Medulla oblongata (tissue), 1 donor: Measurements from ENCODE around the gene PIGP.
"Not testable (repeated sequence)": the region's sequence is repeated elsewhere in the genome, so short reads cannot be mapped to it uniquely, and the experiment has no call there.

Experiments
- DNase-seq: peaks from one replicate; pipeline ENCODE4 v3.0.0-alpha.2; 2015; ENCODE audit errors: extremely low spot score

The PIGP gene

DNA sequence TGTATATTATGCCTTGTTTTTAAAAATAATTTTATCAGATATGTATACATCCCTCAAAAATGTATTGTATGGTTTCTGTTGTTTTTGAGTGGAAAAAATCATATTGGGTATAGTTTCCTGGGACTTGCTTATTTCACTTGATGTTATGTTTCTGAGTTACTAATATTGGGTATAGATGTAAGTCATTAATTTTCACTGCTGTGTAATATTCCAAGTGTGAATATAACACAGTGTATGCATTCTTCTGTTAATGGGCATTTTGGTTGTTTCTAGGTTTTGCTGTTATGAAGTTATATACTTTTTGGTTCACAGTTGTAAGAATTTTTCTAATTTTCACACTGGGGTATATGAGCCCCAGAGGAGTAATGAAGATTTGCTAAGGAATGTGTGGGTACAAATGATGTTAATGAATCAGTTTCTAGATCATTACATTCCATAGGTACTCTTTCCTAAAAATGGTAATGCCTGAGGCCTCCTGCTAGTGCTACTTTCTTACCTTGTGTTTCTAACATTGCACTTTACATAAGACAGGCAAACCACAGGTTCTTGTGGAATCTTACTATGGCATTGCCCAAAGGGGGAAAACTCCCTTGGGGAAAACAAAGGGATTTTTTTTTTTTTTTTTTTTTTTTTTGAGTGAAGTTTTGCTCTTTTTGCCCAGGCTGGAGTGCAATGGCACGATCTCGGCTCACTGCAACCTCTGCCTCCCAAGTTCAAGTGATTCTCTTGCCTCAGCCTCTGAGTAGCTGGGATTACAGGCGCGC is 3.4 kb upstream of the PIGP start:
- DNase-seq, result no peak

DNA sequence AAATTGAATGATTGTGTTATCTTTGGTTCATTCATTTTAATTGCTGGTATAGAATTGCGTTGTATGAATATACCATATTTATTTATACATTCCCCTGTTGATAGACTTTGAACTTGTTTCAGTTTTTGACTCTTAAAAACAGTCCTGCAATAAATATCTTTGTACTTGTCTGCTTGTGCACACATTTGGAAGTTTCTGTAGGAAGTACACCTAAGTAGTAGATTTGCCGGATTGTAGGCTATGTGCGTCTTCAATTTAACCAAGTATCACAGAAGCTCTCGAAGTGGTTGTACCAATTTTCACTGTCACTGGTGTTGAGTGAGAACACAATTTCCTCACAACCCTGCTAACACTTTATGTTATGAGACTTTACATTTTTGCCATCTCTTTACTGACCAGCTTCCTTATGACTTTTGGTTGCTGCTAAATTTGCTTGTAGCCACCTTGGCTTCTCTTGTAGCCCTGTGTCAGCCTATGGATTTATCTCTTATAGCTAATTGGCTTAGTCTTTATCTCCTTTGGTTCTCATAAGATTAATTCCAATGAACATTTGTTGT is 2.4 kb upstream of the PIGP start:
- no peak for DNase-seq

DNA sequence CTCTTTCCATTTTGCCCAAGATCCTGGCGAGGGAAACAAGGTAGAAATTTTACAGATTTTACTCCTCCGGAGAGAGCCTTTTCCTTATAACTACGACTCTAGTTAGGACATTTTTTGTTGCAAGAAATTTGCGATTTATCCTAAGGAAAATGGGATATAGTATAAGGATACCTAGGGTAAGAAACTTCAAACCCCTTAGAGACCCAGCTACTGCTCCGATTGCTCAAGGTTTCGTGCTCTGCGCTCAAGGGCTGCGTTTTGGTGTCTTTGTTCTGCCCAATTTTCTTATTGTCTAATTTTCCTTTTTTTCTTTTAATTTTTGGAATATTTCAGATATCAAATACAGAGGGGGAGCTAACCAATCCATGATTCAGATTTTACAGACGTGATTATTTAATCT is 1.7 kb upstream of the PIGP start:
- no peak for DNase-seq

DNA sequence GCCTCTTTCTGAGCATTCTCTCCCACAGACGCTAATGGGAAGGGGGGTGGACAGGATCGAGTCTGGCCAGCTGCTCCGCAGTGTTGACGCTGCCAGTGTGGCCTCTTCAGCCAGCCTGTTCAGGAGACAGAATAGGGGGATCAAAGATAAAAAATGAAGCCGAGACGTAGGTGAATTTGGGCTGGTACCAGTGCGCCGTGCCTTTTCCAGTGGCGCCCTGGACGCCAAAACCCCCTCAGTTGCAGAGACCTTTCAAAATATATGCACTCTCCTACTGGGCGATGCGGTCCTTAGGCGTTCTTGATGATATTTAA is 1.3 kb upstream of the PIGP start:
- DNase-seq, result no peak

DNA sequence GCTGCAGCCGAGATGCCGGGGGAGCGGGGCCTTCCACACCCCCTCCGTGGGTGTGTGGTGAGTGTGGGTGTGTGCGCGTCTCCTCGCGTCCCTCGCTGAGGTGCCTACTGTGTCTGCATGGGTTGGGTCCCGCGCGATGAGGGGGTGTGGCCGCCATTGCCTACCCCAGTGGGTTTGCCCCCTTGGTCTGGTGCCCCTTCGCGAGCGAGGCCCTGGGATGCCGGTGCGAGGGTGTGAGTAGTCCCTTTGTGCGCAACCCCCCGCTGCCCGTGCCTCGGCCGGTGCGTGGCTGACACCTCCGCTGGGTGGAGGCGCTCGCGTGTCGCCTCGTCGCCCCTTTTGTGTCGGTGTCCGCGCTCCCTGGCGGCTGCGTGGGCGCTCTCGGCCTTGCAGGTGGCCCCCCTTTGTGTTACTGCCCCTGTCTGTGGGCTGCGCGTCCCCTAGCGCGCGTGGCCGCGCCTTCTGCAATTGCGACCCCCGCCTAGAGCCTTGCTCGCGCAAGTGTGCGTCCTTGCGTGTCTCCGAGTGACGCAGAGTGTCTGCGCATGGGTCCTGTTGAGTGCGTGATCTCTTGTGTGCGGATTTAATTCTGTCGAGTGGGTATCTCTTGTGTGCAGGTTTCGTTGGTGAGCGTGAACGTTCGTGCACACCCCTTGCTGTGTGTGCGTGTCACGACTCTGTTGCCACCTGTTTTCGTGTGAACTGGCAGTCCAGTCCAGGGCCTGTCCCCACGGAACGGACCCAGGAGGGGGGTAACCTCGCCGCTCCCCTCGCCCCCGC is 736 bp upstream of the PIGP start:
- DNase-seq, result peak; percentile 67

DNA sequence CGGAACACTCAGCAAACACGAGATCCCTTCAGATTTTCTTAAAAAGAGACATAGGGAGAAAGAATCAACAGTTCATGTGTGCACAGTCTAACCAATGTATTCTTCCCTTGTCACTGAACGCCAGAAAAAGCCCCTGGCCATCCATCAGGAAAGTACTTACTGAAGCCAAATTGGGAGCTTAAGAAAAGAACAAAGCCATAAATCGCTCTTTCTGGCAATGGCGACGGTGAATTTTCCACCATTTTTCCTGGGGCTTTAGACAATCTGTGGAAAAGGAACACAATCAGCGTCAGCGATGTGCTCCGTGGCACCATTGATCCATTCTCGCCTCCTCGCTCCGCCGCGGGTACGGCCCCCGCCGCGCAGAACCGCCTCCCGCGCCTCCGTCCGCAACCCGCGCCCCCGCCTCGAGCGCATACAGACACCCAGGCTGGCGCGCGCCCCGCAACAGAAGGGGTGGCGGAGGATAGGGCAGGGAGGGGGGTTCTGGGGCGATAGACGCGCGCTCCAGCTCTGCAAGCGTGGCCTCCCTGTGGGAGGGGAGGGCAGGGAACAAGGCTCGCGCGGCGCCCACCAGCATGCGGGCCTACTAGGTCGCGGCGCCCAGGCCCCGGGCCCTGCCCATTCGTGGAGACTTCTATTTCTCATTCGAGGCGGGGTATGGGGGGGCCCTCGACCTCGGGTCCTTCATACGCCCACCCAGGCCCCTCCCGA is 440 bp downstream of the PIGP start:
- peak; percentile 92 for DNase-seq

DNA sequence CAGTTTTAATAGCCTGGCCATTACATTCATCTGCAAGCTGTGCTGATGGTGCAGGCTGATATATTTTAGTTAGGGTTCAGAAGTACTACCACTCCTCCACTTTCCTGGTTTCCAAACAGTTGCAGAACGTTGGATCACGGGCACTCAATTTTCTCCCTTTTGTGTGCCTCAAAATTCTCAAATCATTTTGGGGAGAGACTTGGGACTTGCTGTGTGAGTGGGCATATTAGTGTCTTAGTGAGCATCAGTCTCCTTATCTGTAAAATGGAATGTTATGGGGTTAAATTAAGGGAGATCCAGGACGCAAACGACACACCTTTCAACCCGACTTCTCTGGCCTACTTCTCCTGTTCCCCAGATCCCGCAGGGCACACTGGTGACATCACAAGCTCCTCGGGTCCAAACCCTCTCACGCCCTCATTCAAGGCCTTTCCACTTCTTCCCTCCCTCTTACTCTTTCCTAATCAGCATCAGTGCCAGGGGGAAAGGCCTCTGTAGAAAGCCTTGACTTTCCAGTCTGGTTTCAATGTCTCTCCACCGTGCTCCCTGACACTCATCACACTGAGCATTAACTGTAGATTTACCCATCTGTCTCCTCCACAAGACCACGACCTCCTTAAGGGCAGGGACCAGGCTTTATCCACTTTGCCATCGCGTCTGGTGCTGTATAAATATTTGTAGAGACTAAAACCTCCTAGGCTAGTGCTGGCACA is 1.2 kb downstream of the PIGP start:
- DNase-seq, result peak; percentile 69

DNA sequence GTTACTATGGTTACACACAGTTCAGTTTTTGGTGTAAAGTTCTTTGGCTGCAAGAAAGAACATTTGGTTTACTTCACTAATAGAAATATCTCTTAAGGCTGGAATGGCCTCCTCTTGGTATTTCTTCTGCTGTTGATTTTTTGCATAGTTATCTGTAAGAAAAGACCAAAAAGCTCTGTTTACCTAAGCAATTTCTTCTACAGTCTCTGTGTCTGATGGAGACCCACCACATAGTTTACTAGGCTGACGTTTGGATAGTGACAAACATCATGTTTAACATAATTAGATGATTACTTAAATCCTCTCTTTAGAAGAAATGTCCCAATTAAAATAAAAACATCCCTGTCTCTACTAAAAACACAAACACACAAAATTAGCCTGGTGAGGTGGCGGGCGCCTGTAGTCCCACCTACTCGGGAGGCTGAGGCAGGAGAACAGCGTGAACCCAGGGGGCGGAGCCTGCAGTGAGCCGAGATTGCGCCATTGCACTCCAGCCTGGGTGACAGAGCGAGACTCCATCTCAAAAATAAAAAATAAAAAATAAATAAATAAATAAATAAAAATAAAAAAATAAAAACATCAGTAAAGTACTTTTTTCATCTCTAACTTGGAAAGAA is 7.2 kb downstream of the PIGP start:
- DNase-seq, result no peak

DNA sequence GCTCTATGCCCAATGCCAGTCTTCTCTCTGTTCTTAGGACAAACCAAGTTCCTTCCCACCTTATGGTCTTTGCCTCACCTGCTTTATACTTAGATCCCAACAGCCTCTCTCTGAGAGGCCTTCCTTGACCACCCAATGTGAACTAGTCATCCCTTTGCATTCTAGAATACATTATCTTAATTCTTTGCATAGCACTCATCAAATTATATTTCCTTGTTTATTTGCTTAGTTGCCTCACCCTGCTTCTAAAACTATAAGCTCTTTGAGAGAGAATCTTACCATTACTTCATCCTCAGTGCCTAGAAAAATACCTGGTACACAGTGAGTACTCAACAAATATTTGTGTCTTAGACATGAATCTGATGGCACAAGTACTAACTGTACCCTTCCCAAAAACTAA is 8.0 kb downstream of the PIGP start:
- no peak for DNase-seq

DNA sequence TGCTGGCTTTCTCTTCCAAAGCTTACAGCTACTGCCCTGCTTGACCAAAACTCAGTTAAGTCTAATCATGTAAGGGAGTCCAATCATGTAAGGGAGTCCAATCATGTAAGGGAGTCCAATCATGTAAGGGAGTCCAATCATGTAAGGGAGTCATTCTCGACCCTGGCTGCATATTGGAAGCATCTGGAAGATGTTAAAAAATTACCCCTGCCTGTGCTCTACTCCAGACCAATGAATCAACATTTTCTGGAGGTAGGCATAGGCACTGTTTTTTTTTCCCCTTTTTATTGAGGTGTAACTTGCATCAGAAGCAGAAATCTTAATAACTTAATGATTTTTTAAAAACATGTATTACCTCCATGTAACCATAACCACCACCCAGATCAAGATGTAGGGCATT is 9.4 kb downstream of the PIGP start:
- no peak for DNase-seq

DNA sequence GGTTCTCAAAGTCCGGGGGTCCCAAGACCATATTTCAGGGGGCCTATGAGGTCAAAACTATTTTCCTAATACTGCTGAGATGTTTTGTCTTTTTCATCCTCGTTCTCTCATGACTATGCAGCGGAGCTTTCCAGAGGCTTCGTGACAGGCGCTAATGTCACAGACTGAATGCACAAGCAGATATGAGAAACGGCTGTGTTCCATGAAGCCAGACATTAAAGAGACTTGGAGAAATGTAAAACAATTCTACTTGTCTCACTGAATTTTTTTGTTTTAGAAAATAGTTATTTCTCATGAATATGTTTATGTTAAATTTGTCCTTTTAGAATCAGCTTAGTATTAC is 10.3 kb downstream of the PIGP start:
- DNase-seq, result no peak

DNA sequence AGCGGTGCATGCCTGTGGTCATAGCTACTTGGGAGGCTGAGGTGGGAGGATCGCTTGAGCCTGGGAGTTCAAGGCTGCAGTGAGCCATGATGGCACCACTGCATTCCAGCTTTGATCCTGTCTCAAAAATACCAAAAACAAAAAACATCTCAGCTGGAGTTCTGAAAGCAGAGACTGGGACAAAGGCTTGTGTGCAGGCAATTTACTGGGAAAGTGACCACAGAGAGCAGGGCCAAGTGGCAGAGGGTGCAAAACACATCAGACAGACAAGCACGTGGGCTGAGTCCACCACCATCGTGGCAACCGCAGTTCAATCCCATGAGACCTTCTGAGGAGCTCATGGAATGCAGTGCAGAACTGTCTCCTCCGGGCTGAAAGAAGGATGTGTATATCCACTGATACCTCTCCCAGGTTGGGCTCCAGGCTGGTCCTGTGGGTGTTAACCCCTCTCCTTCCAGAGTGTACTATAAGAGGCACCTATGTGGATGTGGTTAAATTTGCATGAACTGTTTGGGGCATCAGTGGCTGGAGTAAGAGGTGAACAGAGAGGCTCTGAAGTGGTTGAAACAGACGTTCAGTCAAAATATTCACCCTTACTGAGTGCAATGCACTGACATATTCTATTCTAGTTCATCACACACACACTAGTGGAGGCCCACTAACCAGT is 10.8 kb downstream of the PIGP start:
- no peak for DNase-seq

DNA sequence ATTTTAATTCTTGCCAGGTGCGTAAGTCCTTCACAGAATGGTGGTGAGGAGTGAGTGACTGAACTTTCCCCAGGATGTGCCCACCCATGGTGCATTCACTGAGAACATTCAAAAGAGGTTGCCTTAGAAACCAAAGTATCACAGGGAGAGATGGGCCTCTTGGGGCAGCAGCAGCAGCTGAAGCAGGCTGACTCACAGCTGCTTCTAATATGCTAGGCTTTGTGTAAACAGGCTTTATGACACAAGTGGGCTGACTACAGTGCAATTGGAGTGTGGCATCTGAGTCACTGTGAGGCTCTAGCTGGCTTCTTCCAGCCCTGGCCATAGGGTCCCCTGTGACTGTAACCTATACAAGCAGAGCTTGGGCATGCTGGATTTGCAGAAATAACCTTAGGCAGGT is 12.6 kb downstream of the PIGP start:
- DNase-seq, result peak; percentile 63

DNA sequence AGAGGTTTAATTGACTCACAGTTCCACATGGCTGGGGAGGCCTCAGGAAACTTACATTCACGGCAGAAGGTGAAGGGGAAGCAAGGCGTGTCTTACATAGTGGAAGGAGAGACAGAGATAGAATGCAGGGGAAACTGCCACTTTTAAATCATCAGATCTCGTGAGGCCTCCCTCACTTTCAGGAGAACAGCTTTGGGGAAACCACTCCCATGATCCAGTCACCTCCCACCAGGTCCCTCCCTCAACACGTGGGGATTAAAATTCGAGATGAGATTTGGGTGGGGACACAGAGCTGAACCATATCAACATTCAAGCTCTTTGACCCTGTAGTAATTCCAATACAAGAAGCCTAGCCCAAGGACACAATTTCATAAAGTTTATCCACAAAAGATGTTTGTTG is 13.7 kb downstream of the PIGP start:
- DNase-seq, result no peak

DNA sequence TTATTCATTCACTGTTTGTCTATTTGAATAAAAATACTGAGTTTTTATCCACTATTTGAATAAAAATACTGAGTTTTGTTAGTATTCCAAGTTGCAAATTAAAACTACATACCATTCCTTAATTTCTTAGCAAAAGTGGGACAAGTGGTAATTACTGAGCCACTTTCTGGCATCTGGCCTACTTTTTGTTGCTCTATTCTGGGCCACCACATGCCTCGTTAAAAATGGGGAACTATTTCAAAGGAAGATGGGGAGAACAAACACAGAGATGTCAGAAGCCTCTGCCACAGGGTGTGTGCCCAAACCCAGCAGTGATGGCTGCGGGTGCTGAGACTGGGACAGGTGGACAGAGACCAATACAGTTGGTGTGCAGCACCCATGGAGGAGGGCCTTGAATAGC is 14.6 kb downstream of the PIGP start:
- peak; percentile 31 for DNase-seq

DNA sequence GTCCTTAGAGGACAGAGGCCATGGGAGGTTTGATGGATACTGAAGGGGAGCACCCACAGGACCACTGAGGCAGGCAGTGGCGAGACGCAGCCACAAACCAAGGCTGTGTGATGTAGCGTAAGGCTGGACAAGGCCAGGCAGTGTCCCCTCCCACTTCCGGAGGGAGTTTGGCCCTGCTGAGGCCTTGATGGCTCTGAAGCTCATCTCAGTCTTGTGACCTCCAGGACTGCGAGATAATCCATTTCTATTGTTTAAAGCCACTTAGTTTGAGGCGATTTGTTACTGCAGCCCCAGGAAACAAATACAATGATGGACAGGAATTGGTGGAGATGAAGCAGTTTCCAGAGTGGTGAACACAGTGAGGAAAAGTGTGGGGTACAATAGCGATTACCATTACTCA is 15.3 kb downstream of the PIGP start:
- no peak for DNase-seq

DNA sequence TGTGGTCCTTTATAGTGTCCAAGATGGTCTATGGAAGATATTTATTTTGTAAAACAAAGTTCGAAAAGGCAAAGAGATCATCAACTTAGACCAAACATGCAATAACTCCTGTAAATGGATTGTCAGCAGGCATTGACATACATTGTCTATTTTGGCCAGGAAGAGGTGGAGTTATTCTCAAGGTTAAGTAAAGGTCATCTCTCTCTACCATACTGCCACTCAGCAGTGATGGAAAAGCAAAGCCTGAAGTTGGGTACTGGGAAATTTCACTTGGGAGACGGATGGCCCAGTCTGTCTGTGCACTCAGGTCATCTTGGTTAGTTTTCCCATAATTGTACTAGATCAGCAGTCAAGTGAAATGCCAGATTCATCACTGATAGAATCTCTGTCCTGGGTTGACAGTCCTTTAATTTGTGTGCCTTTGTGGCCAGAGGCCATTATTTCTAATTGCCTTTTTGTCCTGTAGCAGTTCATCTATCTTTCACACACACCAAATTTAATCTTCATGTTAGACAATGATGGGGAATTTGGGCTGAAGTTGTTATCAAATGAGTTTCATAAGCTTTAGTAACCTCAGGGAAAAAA is 17.5 kb downstream of the PIGP start:
- no peak for DNase-seq

DNA sequence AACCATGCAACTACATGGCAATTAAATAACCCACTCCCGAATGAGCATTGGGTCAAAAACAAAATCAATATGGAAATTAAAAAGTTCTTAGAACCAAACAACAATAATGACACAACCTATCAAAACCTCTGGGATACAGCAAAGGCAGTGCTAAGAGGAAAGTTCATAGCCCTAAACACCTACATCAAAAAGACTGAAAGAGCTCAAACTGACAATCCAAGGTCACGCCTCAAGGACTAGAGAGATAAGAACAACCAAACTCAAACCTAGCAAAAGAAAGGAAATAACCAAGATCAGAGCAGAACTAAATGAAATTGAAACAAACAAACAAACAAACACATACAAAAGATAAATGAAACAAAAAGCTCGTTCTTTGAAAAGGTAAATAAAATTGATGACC is 23.1 kb downstream of the PIGP start:
- DNase-seq, result not testable (repeated sequence)

DNA sequence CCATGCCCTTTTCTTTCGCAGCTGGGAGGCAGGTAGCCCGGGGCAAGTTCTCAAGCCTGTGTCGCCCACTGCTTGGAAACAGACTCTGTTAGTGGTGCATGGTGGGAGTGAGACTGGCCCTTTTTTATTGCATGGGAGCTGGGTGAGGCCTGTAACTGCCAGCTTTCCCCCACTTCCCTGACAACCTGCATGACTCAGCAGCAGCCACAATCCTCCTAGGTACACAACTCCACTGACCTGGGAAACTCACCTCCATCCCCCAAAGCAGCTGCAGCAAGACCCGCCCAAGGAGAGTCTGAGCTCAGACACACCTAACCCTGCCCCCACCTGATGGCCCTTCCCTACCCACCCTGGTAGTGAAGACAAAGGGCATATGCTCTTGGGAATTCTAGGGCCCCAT is 25.8 kb downstream of the PIGP start:
- DNase-seq, result no peak

DNA sequence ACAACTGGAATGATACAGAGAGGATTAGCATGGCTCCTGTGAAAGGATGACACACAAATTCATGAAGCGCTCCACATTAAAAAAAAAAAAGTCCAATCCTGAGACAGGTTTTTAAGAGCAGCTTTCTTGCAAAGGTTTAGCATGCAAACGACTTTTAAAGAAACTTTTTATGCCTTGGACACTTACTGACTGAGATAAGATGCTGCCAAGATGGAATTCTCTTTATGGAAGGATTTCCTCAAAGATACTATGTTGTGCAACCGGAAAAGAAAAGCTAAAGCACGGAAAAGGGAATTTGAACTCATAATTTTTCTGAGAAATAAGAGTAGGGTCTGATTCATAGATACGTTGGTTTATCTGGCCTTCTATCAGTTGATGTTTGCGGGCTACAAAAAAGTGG is 27.3 kb downstream of the PIGP start:
- no peak for DNase-seq

DNA sequence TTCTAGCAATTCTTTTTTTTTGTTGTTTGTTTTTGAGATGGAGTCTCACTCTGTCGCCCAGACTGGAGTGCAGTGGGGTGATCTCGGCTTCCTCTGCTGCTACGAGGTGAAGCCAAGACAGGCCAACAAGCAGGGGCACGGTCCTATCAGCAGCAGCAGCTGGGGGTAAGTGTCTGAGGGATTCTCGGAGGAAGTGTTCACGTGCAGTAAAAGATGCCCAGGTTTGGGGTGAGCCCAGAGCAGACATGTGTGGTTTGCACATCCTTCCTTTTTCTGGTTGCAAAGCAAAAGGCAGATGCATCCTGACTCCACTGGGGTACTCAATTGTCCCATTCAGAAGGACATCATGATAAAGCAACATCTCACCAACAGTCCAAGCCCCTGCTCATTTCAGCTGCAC is 27.7 kb downstream of the PIGP start:
- peak; percentile 25 for DNase-seq
